Thyroid gland (tissue), 4 donors: Measurements from ENCODE around the gene LRRC8E.
A peak's percentile ranks its signal among the peaks of the same experiment; 100 is the strongest.

ENCODE experiments used
- CTCF ChIP-seq, 6 experiments: fragments of 200-600 bp in 3 of 6; fragments of 450-650 bp in 3 of 6; sonication (generic) in 3 of 6; IDR thresholded peaks; one replicate each; pipeline ENCODE4 v1.5.1; 2016 to 2019; ENCODE audit warnings: antibody characterized with exemption in 6 of 6, mild to moderate bottlenecking in 2 of 6, inconsistent platforms in 1 of 6, moderate library complexity in 1 of 6
- POLR2A ChIP-seq, 2 donors: fragments of 450-650 bp; IDR thresholded peaks; one replicate each; pipeline ENCODE4 v1.6.1; 2017; ENCODE audit warnings: antibody characterized with exemption in 2 of 2, mild to moderate bottlenecking in 2 of 2, moderate library complexity in 1 of 2

- peak in 2 of 6 experiments; percentile 6 to 26 for TF ChIP-seq CTCF (IDR thresholded peaks at IDR 0.05)
- TF ChIP-seq POLR2A (IDR thresholded peaks at IDR 0.05): no peak
These were observed 18.8 kb upstream of the LRRC8E start for GRCh38 chr19:7869453-7869909.
